ENCODE results near the gene KPNA5.

DNA sequence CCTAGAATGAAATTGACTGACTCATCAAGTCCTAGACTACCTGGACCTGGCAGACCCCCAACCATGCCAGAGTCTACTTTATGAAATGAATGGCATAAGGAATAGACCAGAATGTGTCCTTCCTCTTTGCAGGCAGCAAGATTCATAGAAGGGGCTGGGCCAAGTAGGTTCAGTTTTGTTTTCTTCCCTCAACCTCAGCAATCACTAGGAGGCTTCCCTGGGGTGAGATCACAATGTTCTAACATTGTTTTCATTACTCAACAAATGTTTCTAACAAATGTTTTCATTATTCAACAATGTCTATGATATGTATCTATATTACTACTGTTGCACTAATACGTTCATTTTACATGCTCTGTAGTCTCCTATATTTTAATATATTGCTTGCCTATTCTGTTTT lies 92.9 kb downstream of the KPNA5 start:
- TF ChIP-seq, protein P1, sequence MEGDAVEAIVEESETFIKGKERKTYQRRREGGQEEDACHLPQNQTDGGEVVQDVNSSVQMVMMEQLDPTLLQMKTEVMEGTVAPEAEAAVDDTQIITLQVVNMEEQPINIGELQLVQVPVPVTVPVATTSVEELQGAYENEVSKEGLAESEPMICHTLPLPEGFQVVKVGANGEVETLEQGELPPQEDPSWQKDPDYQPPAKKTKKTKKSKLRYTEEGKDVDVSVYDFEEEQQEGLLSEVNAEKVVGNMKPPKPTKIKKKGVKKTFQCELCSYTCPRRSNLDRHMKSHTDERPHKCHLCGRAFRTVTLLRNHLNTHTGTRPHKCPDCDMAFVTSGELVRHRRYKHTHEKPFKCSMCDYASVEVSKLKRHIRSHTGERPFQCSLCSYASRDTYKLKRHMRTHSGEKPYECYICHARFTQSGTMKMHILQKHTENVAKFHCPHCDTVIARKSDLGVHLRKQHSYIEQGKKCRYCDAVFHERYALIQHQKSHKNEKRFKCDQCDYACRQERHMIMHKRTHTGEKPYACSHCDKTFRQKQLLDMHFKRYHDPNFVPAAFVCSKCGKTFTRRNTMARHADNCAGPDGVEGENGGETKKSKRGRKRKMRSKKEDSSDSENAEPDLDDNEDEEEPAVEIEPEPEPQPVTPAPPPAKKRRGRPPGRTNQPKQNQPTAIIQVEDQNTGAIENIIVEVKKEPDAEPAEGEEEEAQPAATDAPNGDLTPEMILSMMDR (IDR thresholded peaks at IDR 0.05) = no peak
- TF ChIP-seq POLR2A (IDR thresholded peaks at IDR 0.05) = no peak
